HG03354 (cell line): Measurements from ENCODE around the gene SMIM38.

Source experiments
- ATAC-seq: cut with Tn5 transposase; IDR thresholded peaks from one replicate; pipeline ENCODE4 v1.9.1; 2021; ENCODE audit warnings: mild to moderate bottlenecking; ENCODE audit not compliant: unreplicated experiment, poor library complexity, severe bottlenecking

SMIM38 gene

DNA sequence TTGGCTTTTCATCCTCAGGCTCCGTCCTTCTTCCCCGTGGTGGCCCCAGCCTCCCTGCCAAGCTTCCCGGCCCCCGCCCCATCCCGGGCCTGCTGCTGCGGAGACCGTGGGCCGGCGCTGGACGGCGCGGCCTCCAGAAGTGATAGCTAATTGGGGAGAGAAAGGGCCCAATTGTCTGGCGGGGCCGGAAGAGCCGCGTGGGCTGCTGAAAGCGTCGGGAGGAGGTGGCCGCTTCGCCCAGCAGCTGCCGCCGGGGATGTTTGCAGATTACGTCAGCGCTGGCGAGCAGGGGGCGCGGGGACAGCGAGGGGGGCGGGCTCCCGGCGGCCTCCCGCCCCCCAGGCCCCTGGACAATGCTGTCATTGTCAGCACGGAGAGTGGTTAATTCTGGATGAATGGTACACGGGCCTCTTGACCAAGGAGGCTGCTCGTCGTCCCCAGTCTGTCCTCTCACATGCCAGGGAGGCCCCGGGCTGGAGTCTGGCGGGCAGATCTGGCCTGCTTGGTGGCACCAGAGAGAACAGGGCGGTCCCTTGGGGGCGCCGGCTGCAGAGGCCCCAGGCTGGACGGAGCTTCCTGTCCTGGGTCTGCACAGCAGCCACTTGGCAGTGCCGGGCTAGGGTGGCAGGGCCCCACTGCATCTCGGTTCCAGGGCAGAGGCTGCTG is 1.6 kb downstream of the SMIM38 start:
- no peak for ATAC-seq

DNA sequence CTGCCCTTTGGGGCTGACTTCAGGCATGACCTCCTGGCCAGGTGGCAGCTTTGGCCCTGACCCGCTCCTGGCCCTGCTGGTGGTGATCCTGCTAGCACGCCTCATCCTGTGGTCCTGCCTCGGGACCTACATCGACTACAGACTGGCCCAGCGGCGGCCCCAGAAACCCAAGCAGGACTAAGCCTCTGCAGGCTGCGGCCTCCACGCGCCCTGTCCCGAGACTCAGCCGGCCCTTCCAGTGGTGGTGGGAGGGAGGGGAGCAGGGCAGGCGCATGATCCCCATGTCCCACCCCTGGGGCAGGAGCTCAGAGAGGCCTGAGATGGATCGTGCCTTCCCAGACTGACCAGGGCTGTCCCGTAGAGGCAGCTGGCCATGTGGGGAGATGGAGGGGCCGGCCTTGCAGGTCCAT is 2.1 kb downstream of the SMIM38 start:
- ATAC-seq: no peak

DNA sequence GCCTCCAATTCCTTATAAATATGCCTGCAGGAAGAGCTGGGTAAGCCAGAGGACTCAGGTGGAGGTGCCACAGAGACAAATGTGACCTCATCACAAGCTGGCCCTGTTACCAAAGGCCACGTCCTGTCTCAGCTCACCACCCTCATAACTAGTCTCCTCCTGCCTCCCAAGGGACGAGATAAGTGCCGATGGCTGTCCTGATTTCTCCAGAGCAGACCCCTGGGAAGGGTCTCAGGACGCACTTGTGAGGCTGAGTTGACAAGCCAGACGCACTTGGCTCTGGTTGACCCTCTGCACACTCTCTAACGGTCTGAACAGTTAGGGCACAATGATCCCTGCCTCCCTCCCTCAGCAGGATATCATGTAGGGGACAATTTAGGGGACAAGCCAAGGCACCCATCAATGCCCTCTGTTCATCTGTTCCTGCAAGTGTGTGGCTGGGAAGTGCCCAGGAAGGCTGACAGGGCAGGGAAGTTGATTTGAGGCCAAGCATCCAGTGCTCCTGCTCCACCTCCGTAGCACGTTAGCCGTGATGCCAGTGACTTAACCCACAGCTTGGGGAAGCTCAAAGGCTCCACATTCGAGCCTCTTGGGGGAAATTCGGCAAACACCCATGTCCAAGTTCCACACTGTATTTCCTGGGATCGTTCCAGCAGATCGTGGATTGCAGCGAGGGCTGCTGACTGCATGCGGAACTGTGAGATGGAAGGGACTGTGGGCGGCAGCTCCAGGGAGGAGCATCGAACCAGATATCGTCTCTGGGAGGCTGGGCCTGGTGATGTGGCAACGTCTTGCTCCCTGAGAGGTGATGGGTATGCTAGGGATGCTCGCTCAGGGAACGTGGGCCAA is 2.8 kb downstream of the SMIM38 start:
- no peak for ATAC-seq

GRCh38 chr11:69159150-69159852 is 3.6 kb downstream of the SMIM38 start:
- no peak for ATAC-seq

- ATAC-seq: no peak
Measured at GRCh38 chr11:69160296-69161116, 4.8 kb downstream of the SMIM38 start.

GRCh38 chr11:69161117-69161407 is 5.3 kb downstream of the SMIM38 start:
- no peak for ATAC-seq

DNA sequence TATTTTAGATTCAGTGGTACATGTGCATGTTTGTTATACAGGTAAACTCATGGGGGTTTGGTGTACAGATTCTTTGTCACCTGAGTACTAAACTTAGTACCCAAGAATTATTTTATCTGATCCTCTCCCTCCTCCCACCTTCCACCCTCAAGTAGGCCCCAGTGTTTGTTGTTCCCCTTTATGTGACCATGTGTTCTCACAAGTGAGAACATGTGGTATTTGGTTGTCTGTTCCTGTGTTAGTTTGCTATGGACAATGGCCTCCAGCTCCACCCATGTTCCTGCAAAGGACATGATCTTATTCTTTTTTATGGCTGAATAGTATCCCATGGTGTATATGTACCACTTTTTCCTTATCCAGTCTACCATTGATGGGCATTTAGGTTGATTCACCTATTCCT is 6.8 kb downstream of the SMIM38 start:
- ATAC-seq: no peak

GRCh38 chr11:69163842-69164241 is 8.1 kb downstream of the SMIM38 start:
- no peak for ATAC-seq

- ATAC-seq: no peak
Measured at GRCh38 chr11:69164824-69165223, 9.1 kb downstream of the SMIM38 start.

DNA sequence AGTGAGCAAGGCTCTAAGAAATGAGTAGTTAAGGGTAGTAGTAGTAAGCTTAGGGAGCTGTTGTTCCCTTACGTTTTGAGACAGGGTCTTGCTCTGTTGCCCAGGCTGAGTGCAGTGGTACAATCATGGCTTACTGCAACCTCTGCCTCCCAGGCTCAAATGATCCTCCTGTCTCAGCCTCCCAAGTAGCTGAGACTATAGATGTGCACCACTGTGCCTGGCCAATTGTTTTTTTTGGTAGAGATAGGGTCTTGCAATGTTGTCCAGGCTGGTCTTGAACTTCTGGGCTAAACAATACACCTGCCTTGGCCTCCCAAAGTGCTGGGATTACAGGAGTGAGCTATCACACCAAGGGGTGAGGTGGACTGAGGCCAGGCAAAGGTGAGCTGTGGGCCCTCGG is 10.0 kb downstream of the SMIM38 start:
- ATAC-seq: no peak

DNA sequence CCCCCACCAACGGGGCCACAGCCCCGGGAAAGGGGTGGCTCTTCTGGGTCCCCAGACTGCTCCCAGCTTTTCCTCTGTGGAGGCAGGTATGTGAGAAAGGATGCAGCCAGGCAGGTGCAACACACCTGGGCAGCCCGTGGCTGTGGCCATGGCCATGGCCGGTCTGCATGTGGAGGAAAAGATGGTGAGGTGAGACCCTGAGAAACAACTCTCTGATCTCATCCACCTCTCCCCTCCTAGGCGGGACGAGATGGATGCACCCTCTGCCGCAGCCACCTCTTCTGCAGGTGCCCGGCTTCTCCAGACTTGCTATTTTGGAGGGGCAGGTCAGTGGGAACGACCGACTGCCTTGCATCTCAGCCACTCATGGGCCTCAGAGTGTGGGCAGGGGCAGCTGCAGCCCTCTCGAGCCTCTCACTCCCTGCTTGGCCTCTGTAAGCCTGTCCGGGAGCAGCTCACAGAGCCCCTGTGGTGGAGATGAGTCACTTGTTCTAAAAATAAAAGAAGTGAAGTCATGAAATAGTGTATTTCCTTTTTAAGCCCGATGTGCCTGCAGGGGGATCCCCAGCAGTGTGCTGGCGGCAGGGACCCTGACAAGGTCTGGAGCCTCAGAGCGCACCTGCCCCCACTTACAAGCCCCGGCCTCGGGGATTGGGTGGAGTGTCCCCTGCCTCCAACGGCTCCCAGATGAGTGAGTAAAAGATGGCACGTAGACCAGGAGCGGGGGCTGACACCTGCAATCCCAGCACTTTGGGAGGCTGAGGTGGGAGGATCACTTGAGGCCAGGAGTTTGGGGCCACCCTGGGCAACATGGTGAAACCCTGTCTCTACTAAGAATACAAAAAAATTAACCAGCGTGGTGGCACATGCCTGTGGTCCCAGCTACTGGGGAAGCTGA is 10.7 kb downstream of the SMIM38 start:
- peak; percentile 95 for ATAC-seq

GRCh38 chr11:69167130-69167915 is 11.6 kb downstream of the SMIM38 start:
- no peak for ATAC-seq

- no peak for ATAC-seq
Measured at GRCh38 chr11:69167916-69168691, 12.4 kb downstream of the SMIM38 start.

GRCh38 chr11:69169479-69169878 is 13.7 kb downstream of the SMIM38 start:
- ATAC-seq: no peak

- no peak for ATAC-seq
Measured at GRCh38 chr11:69170704-69171103, 15.0 kb downstream of the SMIM38 start.

DNA sequence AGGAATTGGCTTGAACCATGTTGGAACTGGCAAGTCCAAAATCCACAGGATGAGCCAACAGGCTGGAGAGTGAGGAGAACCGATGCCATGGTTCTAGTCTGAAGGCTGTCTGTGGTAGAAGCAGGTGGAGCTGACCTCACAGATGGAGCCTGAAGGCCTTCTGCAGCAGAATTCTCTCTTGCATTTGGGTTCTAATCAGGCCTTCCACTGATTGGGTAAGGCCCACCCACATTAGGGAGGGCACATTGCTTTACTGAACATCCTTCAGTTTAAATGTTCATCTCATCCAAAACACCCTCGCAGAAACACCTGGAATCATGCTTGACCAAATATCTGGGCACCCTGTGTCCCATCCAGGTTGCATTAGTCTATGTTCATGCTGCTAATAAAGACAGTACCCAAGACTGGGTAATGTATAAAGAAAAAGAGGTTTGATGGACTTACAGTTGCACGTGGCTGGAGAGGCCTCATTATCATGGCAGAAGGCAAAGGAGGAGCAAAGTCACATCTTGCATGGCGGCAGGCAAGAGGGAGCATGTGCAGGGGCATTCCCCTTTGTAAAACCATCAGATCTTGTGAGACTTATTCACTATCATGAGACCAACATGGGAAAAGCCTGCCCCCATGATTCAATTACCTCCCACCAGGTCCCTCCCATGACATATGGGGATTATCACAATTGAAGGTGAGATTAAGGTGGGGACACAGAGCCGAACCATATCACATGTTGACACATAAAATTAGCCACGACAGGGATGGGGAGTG is 15.9 kb downstream of the SMIM38 start:
- ATAC-seq: no peak

DNA sequence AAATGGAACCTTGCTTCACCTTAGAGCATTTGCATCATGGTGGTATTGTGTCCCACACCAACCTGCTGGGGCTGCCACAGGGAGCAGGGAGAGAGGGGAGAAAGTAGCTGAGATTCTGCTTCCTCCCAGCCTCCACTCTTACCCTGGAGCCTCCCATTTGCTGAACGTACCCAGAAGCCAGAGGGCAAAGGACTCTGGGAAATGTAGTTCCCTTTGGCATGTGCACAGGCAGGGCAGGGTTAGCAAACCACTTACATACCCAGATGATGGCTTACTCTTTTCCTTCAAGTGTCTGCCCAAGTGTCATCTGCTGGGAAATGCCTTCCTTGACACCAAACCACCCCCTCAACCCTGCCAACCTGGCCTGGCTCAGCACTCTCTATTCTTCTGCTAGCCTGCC is 16.9 kb downstream of the SMIM38 start:
- no peak for ATAC-seq
